Type B pancreatic cell (in vitro differentiated cells): Measurements from ENCODE around the gene ENTPD6. TPM values are rescaled to one million over a fixed set of nuclear protein-coding genes. Genes with fewer than 3 reads are reported as not detected.

Experiments
- DNase-seq: peaks from one replicate; pipeline ENCODE4 v3.0.0; 2021; ENCODE audit warnings: mixed read lengths; ENCODE audit not compliant: unreplicated experiment; ENCODE audit errors: extremely low spot score
- H3K27ac Mint-ChIP-seq: 2 replicates; pipeline ENCODE4 v1.8.0; 2021; ENCODE audit warnings: mild to moderate bottlenecking, mixed read lengths
- H3K27me3 Mint-ChIP-seq: 2 replicates; pipeline ENCODE4 v1.8.0; 2021; ENCODE audit warnings: mixed read lengths
- H3K36me3 Mint-ChIP-seq: 2 replicates; pipeline ENCODE4 v1.8.0; 2021; ENCODE audit warnings: mixed read lengths
- H3K4me1 Mint-ChIP-seq: one replicate; pipeline ENCODE4 v1.8.0; 2021; ENCODE audit warnings: mixed read lengths; ENCODE audit not compliant: unreplicated experiment
- H3K4me3 Mint-ChIP-seq: 2 replicates; pipeline ENCODE4 v1.8.0; 2021; ENCODE audit warnings: mild to moderate bottlenecking, mixed read lengths
- H3K9me3 Mint-ChIP-seq: 2 replicates; pipeline ENCODE4 v1.8.0; 2021; ENCODE audit warnings: mixed read lengths
- total RNA-seq: library from RNA; stranded (reverse); gene quantifications from 2 replicates; pipeline ENCODE4 v1.2.1, GENCODE V29; 2021; ENCODE audit warnings: low replicate concordance
- TF ChIP-seq, protein P1 (sequence below): fragments of 200-600 bp; sonication (generic); conservative IDR thresholded peaks from 2 replicates; pipeline ENCODE4 v1.5.0; 2021; ENCODE audit warnings: antibody characterized with exemption, mild to moderate bottlenecking

The ENTPD6 gene
- total RNA-seq, 1 donor from 2014 or later = 64.1 TPM

DNA sequence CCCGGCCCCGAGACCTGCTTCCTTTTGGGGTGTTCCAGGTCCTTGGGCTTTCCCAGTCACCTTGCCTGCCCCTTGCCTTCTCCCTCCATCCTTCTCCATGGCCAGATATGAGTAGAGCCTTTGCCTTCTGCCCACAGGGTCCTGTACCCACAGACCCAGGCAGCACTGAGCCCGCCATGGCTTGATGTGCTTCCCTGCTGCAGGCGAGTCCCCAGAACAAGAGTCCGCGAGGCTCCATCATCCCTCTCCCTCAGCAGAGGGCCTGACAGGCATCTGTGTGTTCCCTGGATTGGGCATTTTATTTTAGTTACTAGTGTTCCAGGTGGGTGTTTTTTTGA, 74.3 kb downstream of the ENTPD6 start:
- peaks cover 11% of the 10 kb centered on the region for H3K36me3 Mint-ChIP-seq
- no peaks in the 10 kb centered on the region for H3K4me1 Mint-ChIP-seq
- H3K9me3 Mint-ChIP-seq = no peaks in the 10 kb centered on the region
- DNase-seq = peak; percentile 64
- no peak overlapping the region for H3K4me3 Mint-ChIP-seq
- H3K27me3 Mint-ChIP-seq = no peaks in the 10 kb centered on the region
- no peak overlapping the region for H3K27ac Mint-ChIP-seq
- TF ChIP-seq, protein P1, sequence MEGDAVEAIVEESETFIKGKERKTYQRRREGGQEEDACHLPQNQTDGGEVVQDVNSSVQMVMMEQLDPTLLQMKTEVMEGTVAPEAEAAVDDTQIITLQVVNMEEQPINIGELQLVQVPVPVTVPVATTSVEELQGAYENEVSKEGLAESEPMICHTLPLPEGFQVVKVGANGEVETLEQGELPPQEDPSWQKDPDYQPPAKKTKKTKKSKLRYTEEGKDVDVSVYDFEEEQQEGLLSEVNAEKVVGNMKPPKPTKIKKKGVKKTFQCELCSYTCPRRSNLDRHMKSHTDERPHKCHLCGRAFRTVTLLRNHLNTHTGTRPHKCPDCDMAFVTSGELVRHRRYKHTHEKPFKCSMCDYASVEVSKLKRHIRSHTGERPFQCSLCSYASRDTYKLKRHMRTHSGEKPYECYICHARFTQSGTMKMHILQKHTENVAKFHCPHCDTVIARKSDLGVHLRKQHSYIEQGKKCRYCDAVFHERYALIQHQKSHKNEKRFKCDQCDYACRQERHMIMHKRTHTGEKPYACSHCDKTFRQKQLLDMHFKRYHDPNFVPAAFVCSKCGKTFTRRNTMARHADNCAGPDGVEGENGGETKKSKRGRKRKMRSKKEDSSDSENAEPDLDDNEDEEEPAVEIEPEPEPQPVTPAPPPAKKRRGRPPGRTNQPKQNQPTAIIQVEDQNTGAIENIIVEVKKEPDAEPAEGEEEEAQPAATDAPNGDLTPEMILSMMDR = no peak

DNA sequence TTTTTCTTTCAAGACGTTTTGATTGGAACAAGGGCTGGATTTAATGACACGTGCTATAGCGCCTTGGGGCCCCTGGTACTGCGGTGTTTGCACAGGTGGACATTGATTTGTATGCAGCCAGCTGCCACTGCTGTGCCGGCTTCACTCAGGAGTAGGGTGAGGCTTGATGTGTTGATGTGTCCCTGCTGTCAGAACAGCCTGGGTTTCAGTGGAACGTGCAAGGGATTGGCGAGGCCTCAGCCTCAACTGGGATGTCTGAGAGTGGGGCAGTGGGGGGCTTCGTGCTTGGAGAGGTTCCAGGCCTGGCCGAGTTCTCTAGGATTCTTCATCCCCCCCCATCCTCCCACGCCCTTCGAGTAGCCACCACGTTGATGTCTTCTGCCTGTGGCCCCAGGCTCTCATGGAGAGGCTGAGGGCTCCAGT, 75.3 kb downstream of the ENTPD6 start:
- peaks cover 13% of the 10 kb centered on the region for H3K36me3 Mint-ChIP-seq
- H3K27ac Mint-ChIP-seq = no peak overlapping the region
- H3K9me3 Mint-ChIP-seq = no peaks in the 10 kb centered on the region
- H3K4me1 Mint-ChIP-seq = no peaks in the 10 kb centered on the region
- TF ChIP-seq, protein P1 = no peak
- no peak for DNase-seq
- H3K4me3 Mint-ChIP-seq = no peak overlapping the region
- no peaks in the 10 kb centered on the region for H3K27me3 Mint-ChIP-seq

DNA sequence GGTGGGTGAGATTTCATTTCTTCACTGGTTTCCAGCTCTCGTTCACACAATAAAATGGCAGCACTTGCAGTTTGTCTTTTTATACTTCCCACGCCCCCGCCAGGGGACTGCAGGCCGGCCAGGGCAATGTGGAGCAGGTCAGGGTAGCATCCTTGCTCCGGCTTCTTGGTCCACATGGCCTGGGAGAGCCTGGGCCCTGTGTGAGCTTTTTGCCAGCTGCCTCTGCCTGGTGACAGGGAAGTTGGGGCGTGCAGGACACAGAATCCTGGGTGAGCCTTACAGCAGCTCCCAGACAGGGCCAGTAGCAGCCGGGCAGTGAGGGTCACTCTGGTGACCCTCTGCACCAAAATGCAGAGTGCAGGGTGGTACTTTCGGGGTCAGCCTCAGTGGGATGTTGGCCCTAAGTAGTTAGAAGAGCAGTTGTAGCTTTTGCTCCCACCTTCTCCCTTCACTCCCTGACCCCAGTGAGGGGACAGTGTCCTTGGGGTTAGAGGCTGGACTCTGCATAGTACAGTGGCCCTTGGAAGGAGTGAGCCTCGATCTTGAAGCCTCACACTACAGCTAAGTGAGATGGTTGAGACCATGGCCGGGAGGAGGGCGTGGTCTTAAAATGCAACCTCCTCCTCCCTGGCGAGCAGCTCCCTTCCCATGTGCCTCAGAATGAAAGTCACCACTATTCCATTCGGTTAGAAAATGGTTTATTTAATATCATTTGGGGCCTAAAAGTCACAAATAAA, 76.1 kb downstream of the ENTPD6 start:
- DNase-seq = no peak
- Mint-ChIP-seq H3K4me1 (no peaks in the 10 kb centered on the region), H3K4me3 (no peak overlapping the region), H3K27me3 (no peaks in the 10 kb centered on the region), H3K27ac (no peak overlapping the region), H3K9me3 (no peaks in the 10 kb centered on the region), H3K36me3 (peaks cover 13% of the 10 kb centered on the region)
- TF ChIP-seq, protein P1 = no peak

DNA sequence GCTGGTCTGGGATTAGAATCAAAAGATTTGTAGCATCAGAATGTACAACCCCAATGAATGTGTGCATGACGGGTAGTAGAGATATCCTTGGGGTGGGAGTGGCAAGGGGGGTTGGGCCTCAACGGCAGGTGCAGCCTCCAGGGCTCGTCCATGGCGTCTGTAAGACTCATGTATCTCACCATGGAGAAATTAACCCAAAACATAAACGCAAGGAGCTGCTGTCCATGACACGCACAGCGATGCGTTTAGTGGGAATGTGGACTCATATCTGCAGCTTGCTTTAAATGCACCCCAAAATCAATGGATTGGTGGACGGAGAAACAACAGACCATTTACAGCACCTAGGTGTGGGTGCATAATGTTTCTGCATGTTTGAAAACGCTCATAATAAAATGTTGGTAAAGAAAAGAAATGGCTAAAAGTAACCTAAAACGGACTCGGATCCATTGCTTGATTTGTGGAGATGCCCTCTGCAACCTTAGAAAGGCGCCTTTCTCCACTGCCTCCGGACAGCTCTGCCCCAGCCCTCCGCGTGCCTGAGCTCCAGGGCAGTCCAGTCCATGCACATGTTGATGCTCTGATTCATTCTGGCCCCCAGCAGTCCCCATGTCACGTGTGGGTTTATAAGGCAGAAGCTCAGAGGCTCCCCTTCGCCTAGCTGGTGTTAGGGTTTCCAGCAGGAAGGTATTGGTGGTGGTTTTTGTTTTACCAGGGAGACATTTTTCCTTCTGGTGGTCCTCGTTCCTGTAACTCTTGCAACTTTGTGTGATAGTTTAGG, 76.9 kb downstream of the ENTPD6 start:
- H3K36me3 Mint-ChIP-seq = peaks cover 13% of the 10 kb centered on the region

DNA sequence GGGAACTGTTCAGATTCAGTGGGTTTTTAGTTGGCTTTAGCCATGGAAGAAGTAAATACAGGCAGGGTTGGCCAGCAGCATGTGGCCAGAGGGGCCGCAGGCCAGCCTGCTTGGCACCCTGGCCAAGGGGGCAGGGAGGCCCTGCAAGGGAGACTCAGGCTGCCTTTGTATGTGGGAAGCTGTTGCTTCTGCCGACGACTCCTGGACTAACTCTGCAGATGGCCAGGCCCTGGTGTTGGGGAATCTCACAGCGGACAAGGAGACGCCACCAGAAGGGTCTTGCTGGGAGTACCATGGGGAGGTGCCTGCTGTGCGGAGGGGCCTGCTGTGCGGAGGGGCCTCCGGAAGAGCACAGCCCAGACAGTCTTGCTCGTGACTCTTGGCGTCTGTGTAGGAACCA, 77.5 kb downstream of the ENTPD6 start:
- DNase-seq = no peak
- Mint-ChIP-seq H3K27me3 (no peaks in the 10 kb centered on the region), H3K4me3 (no peak overlapping the region), H3K9me3 (no peaks in the 10 kb centered on the region), H3K4me1 (no peaks in the 10 kb centered on the region), H3K27ac (no peak overlapping the region), H3K36me3 (peaks cover 13% of the 10 kb centered on the region)
- TF ChIP-seq, protein P1 = no peak

More for the DNA sequence above, 76.9 kb downstream of the ENTPD6 start:
- H3K4me3 Mint-ChIP-seq = no peak overlapping the region
- no peaks in the 10 kb centered on the region for H3K4me1 Mint-ChIP-seq
- DNase-seq = no peak
- H3K27ac Mint-ChIP-seq = no peak overlapping the region
- TF ChIP-seq, protein P1 = no peak
- H3K27me3 Mint-ChIP-seq = no peaks in the 10 kb centered on the region
- no peaks in the 10 kb centered on the region for H3K9me3 Mint-ChIP-seq
